ENCODE measurements around the gene STXBP6. TPM values are rescaled to one million over a fixed set of nuclear protein-coding genes. Genes with fewer than 3 reads are reported as not detected.
A peak's percentile ranks its signal among the peaks of the same experiment; 100 is the strongest.

The STXBP6 gene
- total and polyA plus RNA-seq, 2 of the 13 experiments (the other 11 are each of a cell fraction or from before 2014, with no cell fraction given), result 35.3 to 42.8 TPM

GRCh38 chr14:24959791-24960331, 90.1 kb downstream of the STXBP6 start (continued):
- TF ChIP-seq ZBTB7A (CRISPR knock-in tag; IDR thresholded peaks at IDR 0.05) (peak; percentile 19; the same call in 1 of the 2 replicates), TFE3 (CRISPR knock-in tag; IDR thresholded peaks at IDR 0.05) (peak; percentile 32; the same call in 1 of the 2 replicates), CREM (IDR thresholded peaks at IDR 0.05) (peak; percentile 23; the same call in 1 of the 2 replicates), CREM (CRISPR knock-in tag; IDR thresholded peaks at IDR 0.05) (no peak), ZNF772 (CRISPR knock-in tag; IDR thresholded peaks at IDR 0.05) (peak; percentile 72), HOMEZ (CRISPR knock-in tag; IDR thresholded peaks at IDR 0.05; ENCODE audit: low read depth) (peak; percentile 93), KAT8 (CRISPR knock-in tag; IDR thresholded peaks at IDR 0.05) (peak; percentile 64; the same call in 1 of the 2 replicates), FOXK2 (IDR thresholded peaks at IDR 0.05) (no peak), REL (CRISPR knock-in tag; conservative IDR thresholded peaks at IDR 0.05) (0 out of 2 replicates have a peak, but pooled peaks have one; percentile 37), ZNF792 (CRISPR knock-in tag; IDR thresholded peaks at IDR 0.05) (0 out of 2 replicates have a peak, but pooled peaks have one; percentile 49), POGZ (CRISPR knock-in tag; IDR thresholded peaks at IDR 0.05) (peak; percentile 48; the same call in 1 of the 2 replicates), ZNF281 (CRISPR knock-in tag; IDR thresholded peaks at IDR 0.05; ENCODE audit: borderline replicate concordance) (peak; percentile 79; the same call in 1 of the 2 replicates), ZNF781 (CRISPR knock-in tag; IDR thresholded peaks at IDR 0.05; ENCODE audit: borderline replicate concordance, not compliant biosample characterization) (peak; percentile 77), ARID5B (CRISPR knock-in tag; IDR thresholded peaks at IDR 0.05) (peak; percentile 89), REPIN1 (CRISPR knock-in tag; IDR thresholded peaks at IDR 0.05; ENCODE audit: borderline replicate concordance, low read depth) (0 out of 2 replicates have a peak, but pooled peaks have one; percentile 33), ZGPAT (CRISPR knock-in tag; IDR thresholded peaks at IDR 0.05) (peak; percentile 70), ZNF644 (CRISPR knock-in tag; IDR thresholded peaks at IDR 0.05; ENCODE audit: low read depth) (peak; percentile 85)

Measured in HepG2 (cell line).